ENCODE data around the gene RELB. TPM values are rescaled to one million over a fixed set of nuclear protein-coding genes. Genes with fewer than 3 reads are reported as not detected.

Gene RELB
- total RNA-seq, 2 donors from 2014 or later, result 11.8 to 40.9 TPM

DNA sequence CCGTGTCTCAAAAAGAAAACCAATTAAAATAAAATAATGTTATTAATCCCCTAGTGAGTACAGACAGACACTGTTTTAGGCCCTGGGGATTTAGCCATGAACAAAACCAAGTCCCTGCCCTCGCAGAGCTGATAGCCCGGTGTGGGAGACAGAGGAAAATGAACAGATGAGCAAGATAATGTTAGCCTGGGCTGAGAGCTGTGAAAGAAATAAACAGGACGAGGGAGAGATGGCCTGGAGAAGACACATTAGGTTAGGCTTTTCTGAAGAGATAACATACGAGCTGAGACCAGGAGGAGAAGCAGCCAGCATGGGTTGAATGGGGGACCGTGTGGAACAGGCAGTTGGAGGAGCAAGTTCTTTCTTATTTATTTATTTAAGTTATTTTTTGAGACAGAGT, 9.0 kb downstream of the RELB start:
- intact Hi-C loops (cut with DNase I, micrococcal nuclease), result no loop called here

DNA sequence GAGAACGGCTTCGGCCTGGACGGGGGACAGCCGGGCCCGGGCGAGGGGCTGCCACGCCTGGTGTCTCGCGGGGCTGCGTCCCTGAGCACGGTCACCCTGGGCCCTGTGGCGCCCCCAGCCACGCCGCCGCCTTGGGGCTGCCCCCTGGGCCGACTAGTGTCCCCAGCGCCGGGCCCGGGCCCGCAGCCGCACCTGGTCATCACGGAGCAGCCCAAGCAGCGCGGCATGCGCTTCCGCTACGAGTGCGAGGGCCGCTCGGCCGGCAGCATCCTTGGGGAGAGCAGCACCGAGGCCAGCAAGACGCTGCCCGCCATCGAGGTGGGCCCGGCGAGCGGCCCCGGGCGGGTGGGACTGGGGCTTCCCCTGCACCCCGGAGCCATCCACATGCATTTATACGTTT, 10.7 kb downstream of the RELB start:
- DNase-seq (no peak), ATAC-seq (no peak)
- intact Hi-C loops (cut with DNase I, micrococcal nuclease), result no loop called here

More for the DNA sequence above, 9.0 kb downstream of the RELB start:
- DNase-seq (no peak), ATAC-seq (no peak)

DNA sequence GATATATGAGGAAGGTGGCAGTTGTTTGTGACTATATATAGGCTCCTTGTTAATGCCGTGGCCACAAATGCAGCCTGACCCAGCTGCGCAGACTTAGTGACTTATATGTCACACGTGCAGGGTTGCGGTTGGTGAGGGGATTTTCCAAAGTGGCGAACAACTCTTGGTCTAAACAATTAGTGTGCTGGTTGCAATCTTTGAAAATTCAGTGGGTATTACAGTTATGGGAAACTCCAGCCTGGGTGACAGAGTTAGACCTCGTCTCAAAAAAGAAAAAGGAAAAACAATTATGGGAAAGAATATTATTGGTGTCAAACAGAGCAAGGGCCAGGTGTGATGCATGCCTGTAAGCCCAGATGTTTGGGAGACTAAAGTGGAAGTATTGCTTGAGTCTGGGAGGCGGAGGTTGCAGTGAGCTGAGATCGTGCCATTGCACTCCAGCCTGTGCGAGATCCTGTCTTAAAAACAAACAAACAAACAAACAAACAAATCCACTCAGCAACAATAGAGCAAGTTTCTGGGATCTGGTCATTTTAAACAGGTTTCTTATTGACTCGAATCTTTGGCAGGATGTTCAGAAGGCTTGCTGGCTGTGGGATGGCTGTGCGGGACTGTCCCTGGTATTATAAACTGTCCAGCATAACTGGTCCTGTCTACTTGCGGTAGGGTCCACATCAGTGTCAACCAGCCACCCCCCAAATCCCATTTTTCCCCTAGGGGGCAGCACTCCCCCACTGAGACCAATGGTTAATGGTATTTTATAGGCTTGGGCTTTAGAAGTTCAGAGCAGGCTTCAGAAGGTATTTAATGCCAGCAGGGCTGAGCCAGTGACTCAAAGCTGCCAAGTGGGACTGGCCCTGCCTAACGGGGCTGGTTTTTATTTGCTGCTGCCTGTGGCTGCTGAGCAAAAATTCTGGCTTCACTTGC, 15.4 kb downstream of the RELB start:
- DNase-seq, result peak; percentile 56 to 72
- intact Hi-C loops (cut with DNase I, micrococcal nuclease), result no loop called here
- ATAC-seq, result peak; percentile 84

GRCh38 chr19:45019187-45019586, 17.9 kb downstream of the RELB start:
- DNase-seq (no peak), ATAC-seq (no peak)
- intact Hi-C loops (cut with DNase I, micrococcal nuclease), result no loop called here

- no peak for ATAC-seq
These were observed 18.8 kb downstream of the RELB start for GRCh38 chr19:45020071-45020470.

DNA sequence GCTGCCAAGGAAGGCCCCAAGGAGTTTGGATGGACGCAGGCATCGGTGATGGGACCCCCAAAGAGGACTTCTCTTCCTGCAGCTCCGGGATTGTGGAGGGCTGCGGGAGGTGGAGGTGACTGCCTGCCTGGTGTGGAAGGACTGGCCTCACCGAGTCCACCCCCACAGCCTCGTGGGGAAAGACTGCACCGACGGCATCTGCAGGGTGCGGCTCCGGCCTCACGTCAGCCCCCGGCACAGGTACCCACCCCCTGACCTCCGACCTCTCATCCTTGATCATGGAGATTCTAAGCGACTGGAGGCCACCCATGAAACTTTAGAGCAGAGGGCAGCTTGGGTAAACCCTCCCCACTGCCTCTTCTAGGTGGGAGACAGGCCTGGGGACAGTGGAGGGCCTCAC, 20.7 kb downstream of the RELB start:
- intact Hi-C loops (cut with DNase I, micrococcal nuclease), result no loop called here
- no peak for ATAC-seq
- no peak for DNase-seq

More at GRCh38 chr19:45020071-45020470, 18.8 kb downstream of the RELB start:
- DNase-seq, result no peak
- intact Hi-C loops (cut with DNase I, micrococcal nuclease), result no loop called here

- intact Hi-C loops (cut with DNase I, micrococcal nuclease), result no loop called here
- DNase-seq, result no peak
- ATAC-seq, result no peak
These were observed 21.8 kb downstream of the RELB start for GRCh38 chr19:45023048-45023447.

GRCh38 chr19:45025264-45025663, 24.0 kb downstream of the RELB start:
- intact Hi-C loops (cut with DNase I, micrococcal nuclease), result no loop called here
- ATAC-seq (no peak), DNase-seq (no peak)

DNA sequence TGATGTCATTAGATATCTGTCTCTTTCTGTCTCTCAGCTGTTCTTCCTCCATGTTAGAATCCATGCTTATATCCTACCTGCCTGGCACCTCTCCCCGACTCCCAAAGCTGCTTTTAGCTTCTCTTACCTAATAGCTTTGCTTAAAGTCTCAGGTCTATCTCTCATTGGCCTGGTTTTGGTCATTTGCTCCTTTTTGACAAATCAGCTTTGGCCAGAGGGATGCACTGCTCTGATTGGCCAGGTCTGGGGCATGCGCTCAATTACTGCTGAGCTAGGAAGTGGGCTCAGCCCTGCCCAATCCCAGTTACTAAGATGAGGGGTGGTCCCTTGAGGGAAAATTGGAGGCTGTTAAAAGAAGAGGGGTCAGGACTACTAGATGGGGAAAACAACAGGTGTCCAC, 26.1 kb downstream of the RELB start:
- DNase-seq (no peak), ATAC-seq (no peak)
- intact Hi-C loops (cut with DNase I, micrococcal nuclease), result no loop called here

DNA sequence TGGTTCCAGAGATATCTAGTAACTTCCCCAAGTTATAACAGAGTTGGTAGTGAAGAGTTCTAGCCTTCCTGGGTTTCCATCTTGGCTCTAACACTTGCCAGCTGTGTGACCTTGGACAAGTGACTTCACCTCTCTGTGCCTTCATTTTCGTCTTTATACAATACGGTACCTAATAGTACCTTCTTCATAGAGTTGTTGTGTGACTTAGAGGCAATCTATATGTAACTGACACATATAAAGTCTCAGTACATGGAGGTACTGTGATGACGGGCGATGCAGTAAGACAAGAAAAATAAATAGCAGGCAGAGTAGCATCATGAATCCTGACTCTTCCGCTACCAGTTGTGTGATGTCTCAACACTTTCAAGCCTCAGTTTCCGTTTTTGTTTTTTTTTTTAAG, 29.6 kb downstream of the RELB start:
- no peak for ATAC-seq
- DNase-seq, result no peak
- intact Hi-C loops (cut with DNase I, micrococcal nuclease), result no loop called here

DNA sequence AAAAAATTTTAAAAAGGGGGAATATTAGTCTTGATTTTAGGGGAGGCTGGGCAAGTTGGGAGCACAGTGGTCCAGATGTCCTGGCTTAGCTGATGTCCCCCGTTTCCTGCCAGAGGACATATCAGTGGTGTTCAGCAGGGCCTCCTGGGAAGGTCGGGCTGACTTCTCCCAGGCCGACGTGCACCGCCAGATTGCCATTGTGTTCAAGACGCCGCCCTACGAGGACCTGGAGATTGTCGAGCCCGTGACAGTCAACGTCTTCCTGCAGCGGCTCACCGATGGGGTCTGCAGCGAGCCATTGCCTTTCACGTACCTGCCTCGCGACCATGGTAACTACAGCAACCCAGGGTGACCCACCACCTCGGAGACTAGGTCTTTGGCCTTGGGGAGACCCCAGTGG, 31.2 kb downstream of the RELB start:
- intact Hi-C loops (cut with DNase I, micrococcal nuclease), result no loop called here
- ATAC-seq, result no peak
- DNase-seq, result no peak

GRCh38 chr19:45035755-45036154, 34.5 kb downstream of the RELB start:
- DNase-seq (no peak), ATAC-seq (no peak)
- intact Hi-C loops (cut with DNase I, micrococcal nuclease), result no loop called here

DNA sequence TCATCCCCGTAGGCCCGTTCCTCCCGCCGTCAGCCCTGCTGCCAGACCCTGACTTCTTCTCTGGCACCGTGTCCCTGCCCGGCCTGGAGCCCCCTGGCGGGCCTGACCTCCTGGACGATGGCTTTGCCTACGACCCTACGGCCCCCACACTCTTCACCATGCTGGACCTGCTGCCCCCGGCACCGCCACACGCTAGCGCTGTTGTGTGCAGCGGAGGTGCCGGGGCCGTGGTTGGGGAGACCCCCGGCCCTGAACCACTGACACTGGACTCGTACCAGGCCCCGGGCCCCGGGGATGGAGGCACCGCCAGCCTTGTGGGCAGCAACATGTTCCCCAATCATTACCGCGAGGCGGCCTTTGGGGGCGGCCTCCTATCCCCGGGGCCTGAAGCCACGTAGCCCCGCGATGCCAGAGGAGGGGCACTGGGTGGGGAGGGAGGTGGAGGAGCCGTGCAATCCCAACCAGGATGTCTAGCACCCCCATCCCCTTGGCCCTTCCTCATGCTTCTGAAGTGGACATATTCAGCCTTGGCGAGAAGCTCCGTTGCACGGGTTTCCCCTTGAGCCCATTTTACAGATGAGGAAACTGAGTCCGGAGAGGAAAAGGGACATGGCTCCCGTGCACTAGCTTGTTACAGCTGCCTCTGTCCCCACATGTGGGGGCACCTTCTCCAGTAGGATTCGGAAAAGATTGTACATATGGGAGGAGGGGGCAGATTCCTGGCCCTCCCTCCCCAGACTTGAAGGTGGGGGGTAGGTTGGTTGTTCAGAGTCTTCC, 36.3 kb downstream of the RELB start:
- DNase-seq (no peak), ATAC-seq (no peak)
- intact Hi-C loops (cut with DNase I, micrococcal nuclease), result no loop called here

GRCh38 chr19:45038931-45039893, 37.9 kb downstream of the RELB start, which contains the start of gene CLASRP:
Gene CLASRP (plus strand): TSS chr19:45039045. CDS start chr19:45040213, 1,168 bp downstream.
- DNase-seq, result peak; percentile 92 to 94
- peak; percentile 98 for ATAC-seq
- intact Hi-C loops (cut with DNase I, micrococcal nuclease), result no loop called here

DNA sequence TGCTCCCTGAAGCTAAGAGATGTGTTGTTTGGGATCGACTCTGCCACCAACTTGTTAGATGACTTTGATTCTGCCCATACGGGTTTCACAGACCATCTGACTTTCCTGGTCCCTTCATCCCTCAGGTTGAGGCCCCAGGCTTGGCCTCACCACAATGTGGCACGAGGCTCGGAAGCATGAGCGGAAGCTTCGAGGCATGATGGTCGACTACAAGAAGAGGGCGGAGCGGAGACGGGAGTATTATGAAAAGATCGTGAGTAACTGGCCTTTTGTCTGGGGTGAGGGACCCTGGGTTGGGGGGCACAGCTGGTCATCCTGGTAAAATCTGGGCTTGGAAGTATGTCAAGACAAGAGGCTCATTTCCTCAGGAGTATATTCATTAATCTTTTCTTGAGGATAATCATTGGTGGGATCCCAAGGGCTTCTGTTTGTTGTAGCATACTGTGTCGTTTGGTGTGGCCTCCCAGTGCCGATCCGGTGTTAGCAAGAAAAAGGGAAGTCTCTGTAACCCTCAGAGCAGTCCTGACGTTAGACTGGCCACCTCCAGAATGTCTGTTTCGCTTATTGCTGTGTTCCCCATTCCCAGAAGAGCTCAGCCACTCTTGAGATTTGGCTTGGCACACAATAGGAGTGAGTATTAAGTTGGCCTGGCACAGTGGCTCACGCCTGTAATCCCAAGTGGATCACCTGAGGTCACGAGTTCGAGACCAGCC, 39.0 kb downstream of the RELB start:
- intact Hi-C loops (cut with DNase I, micrococcal nuclease), result no loop called here
- no peak for ATAC-seq
- no peak for DNase-seq

DNA sequence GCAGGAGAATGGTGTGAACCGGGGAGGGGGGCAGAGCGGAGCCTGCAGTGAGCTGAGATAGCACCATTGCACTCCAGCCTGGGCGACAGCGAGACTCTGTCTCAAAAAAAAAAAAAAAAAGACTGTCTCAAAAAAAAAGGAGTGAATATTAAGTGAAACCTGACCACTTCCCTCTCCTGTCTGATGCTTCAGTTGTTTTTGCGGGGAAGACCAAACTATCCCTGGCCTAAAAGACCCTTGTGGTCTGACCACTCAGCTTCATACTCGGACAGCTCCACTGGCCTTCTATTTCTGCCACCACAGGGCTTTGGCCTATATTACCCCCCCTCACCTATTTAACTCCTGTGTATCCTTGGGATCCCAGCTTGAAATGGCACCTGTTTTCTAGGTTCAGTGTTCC, 39.9 kb downstream of the RELB start:
- intact Hi-C loops (cut with DNase I, micrococcal nuclease), result no loop called here
- no peak for ATAC-seq
- DNase-seq, result no peak

- intact Hi-C loops (cut with DNase I, micrococcal nuclease), result no loop called here
- peak; percentile 87 for ATAC-seq
- DNase-seq, result no peak
These were observed 44.5 kb downstream of the RELB start for GRCh38 chr19:45045671-45046353.

DNA sequence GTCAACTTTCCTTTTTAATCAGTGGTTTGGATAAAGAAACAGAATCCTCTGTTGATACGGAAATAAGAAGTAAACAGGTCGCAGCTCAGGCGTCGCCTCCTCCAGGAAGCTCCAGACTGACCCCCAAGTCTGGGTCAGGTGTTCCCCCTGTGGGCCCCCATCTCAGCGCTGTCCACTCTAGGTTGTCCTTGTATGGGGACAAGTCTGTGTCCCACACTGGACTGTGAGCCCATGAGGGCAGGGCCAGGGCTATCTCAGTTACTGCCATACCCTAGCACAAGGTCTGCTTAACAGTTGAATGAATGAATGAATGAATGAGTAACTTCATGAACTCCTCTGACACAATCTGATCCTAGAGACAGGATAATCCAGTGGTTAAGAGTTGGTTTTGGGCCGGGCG, 45.1 kb downstream of the RELB start:
- intact Hi-C loops (cut with DNase I, micrococcal nuclease), result no loop called here
- no peak for DNase-seq
- ATAC-seq, result peak; percentile 18

Data from left colon (tissue), 2 donors.